ENCODE data around the gene RIOK3.

DNA sequence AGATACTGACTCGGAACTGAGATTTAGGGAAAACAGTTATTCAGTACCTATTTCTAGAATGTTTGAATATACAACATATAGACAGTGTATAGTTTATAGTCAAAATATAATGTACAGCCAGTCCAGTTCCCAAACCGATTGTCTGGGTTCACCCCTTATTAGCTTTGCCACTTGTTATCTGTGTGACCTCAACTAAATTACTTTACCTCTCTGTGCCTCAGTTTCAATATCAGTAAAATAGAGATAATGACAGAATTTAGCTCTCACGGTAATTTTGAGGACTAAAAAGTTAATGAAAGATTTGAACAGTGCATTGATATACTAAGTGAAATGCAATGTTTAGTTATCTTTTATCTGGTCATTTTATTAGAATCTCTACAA, 750 bp upstream of the RIOK3 start:
- TF ChIP-seq, protein P1, sequence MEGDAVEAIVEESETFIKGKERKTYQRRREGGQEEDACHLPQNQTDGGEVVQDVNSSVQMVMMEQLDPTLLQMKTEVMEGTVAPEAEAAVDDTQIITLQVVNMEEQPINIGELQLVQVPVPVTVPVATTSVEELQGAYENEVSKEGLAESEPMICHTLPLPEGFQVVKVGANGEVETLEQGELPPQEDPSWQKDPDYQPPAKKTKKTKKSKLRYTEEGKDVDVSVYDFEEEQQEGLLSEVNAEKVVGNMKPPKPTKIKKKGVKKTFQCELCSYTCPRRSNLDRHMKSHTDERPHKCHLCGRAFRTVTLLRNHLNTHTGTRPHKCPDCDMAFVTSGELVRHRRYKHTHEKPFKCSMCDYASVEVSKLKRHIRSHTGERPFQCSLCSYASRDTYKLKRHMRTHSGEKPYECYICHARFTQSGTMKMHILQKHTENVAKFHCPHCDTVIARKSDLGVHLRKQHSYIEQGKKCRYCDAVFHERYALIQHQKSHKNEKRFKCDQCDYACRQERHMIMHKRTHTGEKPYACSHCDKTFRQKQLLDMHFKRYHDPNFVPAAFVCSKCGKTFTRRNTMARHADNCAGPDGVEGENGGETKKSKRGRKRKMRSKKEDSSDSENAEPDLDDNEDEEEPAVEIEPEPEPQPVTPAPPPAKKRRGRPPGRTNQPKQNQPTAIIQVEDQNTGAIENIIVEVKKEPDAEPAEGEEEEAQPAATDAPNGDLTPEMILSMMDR (conservative IDR thresholded peaks at IDR 0.05; ENCODE audit: low read depth, low read length) = no peak
- no peak for TF ChIP-seq POLR2A (IDR thresholded peaks at IDR 0.05; ENCODE audit: low read depth, low read length)
- TF ChIP-seq, protein P2, sequence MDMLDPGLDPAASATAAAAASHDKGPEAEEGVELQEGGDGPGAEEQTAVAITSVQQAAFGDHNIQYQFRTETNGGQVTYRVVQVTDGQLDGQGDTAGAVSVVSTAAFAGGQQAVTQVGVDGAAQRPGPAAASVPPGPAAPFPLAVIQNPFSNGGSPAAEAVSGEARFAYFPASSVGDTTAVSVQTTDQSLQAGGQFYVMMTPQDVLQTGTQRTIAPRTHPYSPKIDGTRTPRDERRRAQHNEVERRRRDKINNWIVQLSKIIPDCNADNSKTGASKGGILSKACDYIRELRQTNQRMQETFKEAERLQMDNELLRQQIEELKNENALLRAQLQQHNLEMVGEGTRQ (IDR thresholded peaks at IDR 0.05; ENCODE audit: low read depth, low read length) = no peak
- TF ChIP-seq RCOR1 (IDR thresholded peaks at IDR 0.05; ENCODE audit: insufficient replicate concordance, low read length) = no peak
- no peak for TF ChIP-seq RAD21 (IDR thresholded peaks at IDR 0.05; ENCODE audit: low read length)
- TF ChIP-seq CEBPB (IDR thresholded peaks at IDR 0.05; ENCODE audit: low read depth, low read length) = no peak
- TF ChIP-seq, protein P3, sequence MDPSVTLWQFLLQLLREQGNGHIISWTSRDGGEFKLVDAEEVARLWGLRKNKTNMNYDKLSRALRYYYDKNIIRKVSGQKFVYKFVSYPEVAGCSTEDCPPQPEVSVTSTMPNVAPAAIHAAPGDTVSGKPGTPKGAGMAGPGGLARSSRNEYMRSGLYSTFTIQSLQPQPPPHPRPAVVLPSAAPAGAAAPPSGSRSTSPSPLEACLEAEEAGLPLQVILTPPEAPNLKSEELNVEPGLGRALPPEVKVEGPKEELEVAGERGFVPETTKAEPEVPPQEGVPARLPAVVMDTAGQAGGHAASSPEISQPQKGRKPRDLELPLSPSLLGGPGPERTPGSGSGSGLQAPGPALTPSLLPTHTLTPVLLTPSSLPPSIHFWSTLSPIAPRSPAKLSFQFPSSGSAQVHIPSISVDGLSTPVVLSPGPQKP (IDR thresholded peaks at IDR 0.05; ENCODE audit: borderline replicate concordance, low read depth, low read length) = no peak
- TF ChIP-seq MAZ (IDR thresholded peaks at IDR 0.05; ENCODE audit: borderline replicate concordance, low read depth, low read length) = no peak
- no peak for TF ChIP-seq SMC3 (IDR thresholded peaks at IDR 0.05; ENCODE audit: low read depth, low read length)
- TF ChIP-seq MAFK (IDR thresholded peaks at IDR 0.05; ENCODE audit: low read depth, low read length) = no peak
- no peak for TF ChIP-seq RFX5 (IDR thresholded peaks at IDR 0.05; ENCODE audit: low read depth, low read length)
